Measurements from ENCODE around the gene GLCE.
A peak's percentile ranks its signal among the peaks of the same experiment; 100 is the strongest.
"Not testable (repeated sequence)": the region's sequence is repeated elsewhere in the genome, so short reads cannot be mapped to it uniquely, and the experiment has no call there.

GLCE gene

GRCh38 chr15:69290346-69291164, 130.1 kb downstream of the GLCE start:
- H3K9me3 ChIP-seq (ENCODE audit: control insufficient read depth, insufficient read depth, low read depth, low read length): no peaks in the 10 kb centered on the region
- no peak overlapping the region for H3K27ac ChIP-seq (ENCODE audit: low read depth, low read length)
- no peak overlapping the region for H3K4me3 ChIP-seq (ENCODE audit: low read depth, low read length)
- H3K4me1 ChIP-seq (ENCODE audit: control insufficient read depth, insufficient read depth, low read length): peaks cover 4% of the 10 kb centered on the region; the same call in 1 of the 2 replicates
- H3K9ac ChIP-seq (ENCODE audit: low read length): no peak overlapping the region
- H3K36me3 ChIP-seq (ENCODE audit: control insufficient read depth, insufficient read depth, low read length): no peaks in the 10 kb centered on the region
- H3K27me3 ChIP-seq (ENCODE audit: control insufficient read depth, insufficient read depth, low read length): peaks cover 12% of the 10 kb centered on the region; the same call in 1 of the 2 replicates

DNA sequence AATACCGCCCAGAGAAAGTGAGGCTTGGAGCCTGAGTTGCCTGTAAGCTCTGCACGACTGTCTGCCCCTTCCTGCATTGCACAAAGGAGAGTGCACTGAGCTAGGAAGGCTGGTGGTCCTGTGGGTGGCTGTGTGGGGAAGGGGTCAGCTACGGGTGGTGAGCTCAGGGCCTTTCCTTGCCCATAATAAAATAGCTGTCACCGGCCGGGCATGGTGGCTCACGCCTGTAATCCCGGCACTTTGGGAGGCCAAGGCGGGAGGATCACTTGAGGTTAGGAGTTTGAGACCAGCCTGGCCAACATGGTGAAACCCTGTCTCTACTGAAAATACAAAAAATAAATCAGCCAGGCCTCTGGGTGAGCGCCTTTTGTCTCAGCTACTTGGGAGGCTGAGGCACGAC, 131.2 kb downstream of the GLCE start:
- not testable (repeated sequence) for H3K4me3 ChIP-seq (ENCODE audit: low read depth, low read length); H3K27ac ChIP-seq (ENCODE audit: low read depth, low read length); H3K36me3 ChIP-seq (ENCODE audit: control insufficient read depth, insufficient read depth, low read length); H3K4me1 ChIP-seq (ENCODE audit: control insufficient read depth, insufficient read depth, low read length); H3K9me3 ChIP-seq (ENCODE audit: control insufficient read depth, insufficient read depth, low read depth, low read length); H3K9ac ChIP-seq (ENCODE audit: low read length)
- H3K27me3 ChIP-seq (ENCODE audit: control insufficient read depth, insufficient read depth, low read length): peaks cover 21% of the 10 kb centered on the region

- H3K9ac ChIP-seq (ENCODE audit: low read length): no peak overlapping the region
- H3K27ac ChIP-seq (ENCODE audit: low read depth, low read length): no peak overlapping the region
- H3K9me3 ChIP-seq (ENCODE audit: control insufficient read depth, insufficient read depth, low read depth, low read length): no peaks in the 10 kb centered on the region
- no peak overlapping the region for H3K4me3 ChIP-seq (ENCODE audit: low read depth, low read length)
- peaks cover 4% of the 10 kb centered on the region; the same call in 1 of the 2 replicates for H3K4me1 ChIP-seq (ENCODE audit: control insufficient read depth, insufficient read depth, low read length)
- no peaks in the 10 kb centered on the region for H3K36me3 ChIP-seq (ENCODE audit: control insufficient read depth, insufficient read depth, low read length)
- H3K27me3 ChIP-seq (ENCODE audit: control insufficient read depth, insufficient read depth, low read length): peaks cover 33% of the 10 kb centered on the region
These were observed 132.5 kb downstream of the GLCE start for GRCh38 chr15:69292826-69293420.

GRCh38 chr15:69293741-69294615, 133.5 kb downstream of the GLCE start:
- Histone ChIP-seq H3K4me3 (ENCODE audit: low read depth, low read length) (no peak overlapping the region), H3K36me3 (ENCODE audit: control insufficient read depth, insufficient read depth, low read length) (no peaks in the 10 kb centered on the region), H3K9ac (ENCODE audit: low read length) (no peak overlapping the region), H3K4me1 (ENCODE audit: control insufficient read depth, insufficient read depth, low read length) (peaks cover 9% of the 10 kb centered on the region; the same call in 1 of the 2 replicates), H3K27me3 (ENCODE audit: control insufficient read depth, insufficient read depth, low read length) (peaks cover 44% of the 10 kb centered on the region), H3K27ac (ENCODE audit: low read depth, low read length) (no peak overlapping the region), H3K9me3 (ENCODE audit: control insufficient read depth, insufficient read depth, low read depth, low read length) (no peaks in the 10 kb centered on the region)

GRCh38 chr15:69296606-69297005, 136.2 kb downstream of the GLCE start:
- Histone ChIP-seq H3K36me3 (ENCODE audit: control insufficient read depth, insufficient read depth, low read length) (no peaks in the 10 kb centered on the region), H3K9ac (ENCODE audit: low read length) (no peak overlapping the region), H3K27ac (ENCODE audit: low read depth, low read length) (no peak overlapping the region), H3K4me3 (ENCODE audit: low read depth, low read length) (no peak overlapping the region), H3K27me3 (ENCODE audit: control insufficient read depth, insufficient read depth, low read length) (peaks cover 66% of the 10 kb centered on the region), H3K9me3 (ENCODE audit: control insufficient read depth, insufficient read depth, low read depth, low read length) (no peaks in the 10 kb centered on the region), H3K4me1 (ENCODE audit: control insufficient read depth, insufficient read depth, low read length) (peaks cover 16% of the 10 kb centered on the region)

DNA sequence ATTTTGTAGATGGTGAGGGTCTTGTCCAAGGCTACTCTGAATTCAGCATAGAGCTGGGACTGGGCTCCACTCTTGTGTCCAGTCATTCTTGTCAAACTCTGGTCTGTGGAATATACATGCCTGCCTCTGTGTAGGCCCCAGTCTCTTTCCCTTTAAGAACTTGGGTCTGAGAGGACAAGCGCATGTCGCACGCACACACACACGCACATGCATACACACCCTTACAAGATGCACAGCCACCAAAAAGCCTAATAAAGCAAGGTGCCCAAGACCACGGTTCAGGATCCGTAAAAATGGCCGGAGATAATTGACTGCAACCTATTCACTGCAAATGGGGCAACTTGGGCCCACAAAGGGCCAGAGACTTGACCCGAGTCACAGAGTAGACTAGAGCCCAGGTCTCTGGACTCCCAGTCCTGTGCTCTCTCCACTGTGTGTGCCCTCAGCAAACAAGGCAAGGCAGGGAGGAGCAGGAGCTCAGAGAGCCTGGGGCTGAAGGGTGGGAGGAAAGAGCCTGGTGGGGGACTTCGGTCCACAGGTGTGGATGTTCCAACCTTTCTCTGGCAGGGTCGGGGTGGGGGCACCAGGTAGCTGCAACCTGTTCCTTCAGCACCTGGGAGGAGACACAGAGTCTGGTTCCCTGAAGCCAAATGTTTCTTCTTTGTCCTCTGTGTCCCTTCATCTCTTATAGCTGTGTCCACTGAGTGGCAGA, 137.4 kb downstream of the GLCE start:
- Histone ChIP-seq H3K36me3 (ENCODE audit: control insufficient read depth, insufficient read depth, low read length) (no peaks in the 10 kb centered on the region), H3K4me1 (ENCODE audit: control insufficient read depth, insufficient read depth, low read length) (peaks cover 16% of the 10 kb centered on the region), H3K9ac (ENCODE audit: low read length) (no peak overlapping the region), H3K4me3 (ENCODE audit: low read depth, low read length) (peak overlapping the region; percentile 73), H3K27me3 (ENCODE audit: control insufficient read depth, insufficient read depth, low read length) (peaks cover 63% of the 10 kb centered on the region), H3K9me3 (ENCODE audit: control insufficient read depth, insufficient read depth, low read depth, low read length) (no peaks in the 10 kb centered on the region), H3K27ac (ENCODE audit: low read depth, low read length) (no peak overlapping the region)

DNA sequence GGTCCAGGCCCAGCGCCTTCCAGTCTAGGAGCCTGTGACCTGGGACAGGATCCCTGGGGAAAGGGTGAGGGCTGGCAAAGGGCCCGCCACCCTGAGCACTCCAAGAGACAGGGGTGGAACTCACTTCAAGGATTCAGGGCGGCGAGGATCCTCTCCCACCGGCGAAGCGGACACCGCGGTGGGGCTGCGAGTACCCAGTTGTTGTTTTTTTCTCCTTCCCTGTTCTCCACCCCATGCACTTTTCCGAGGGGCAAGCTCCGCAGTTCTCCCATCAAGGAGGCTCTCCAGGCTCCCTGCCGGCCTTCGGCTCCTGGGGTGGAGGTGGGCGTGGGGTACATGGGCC, 137.9 kb downstream of the GLCE start:
- no peak overlapping the region for H3K27ac ChIP-seq (ENCODE audit: low read depth, low read length)
- peaks cover 16% of the 10 kb centered on the region for H3K4me1 ChIP-seq (ENCODE audit: control insufficient read depth, insufficient read depth, low read length)
- H3K9ac ChIP-seq (ENCODE audit: low read length): peak overlapping the region; percentile 5
- H3K27me3 ChIP-seq (ENCODE audit: control insufficient read depth, insufficient read depth, low read length): peaks cover 63% of the 10 kb centered on the region
- H3K4me3 ChIP-seq (ENCODE audit: low read depth, low read length): peak overlapping the region; percentile 73
- H3K9me3 ChIP-seq (ENCODE audit: control insufficient read depth, insufficient read depth, low read depth, low read length): no peaks in the 10 kb centered on the region
- H3K36me3 ChIP-seq (ENCODE audit: control insufficient read depth, insufficient read depth, low read length): no peaks in the 10 kb centered on the region

- H3K27ac ChIP-seq (ENCODE audit: low read depth, low read length): no peak within 1 kb of the TSS
- peak within 1 kb of the TSS; percentile 73 for H3K4me3 ChIP-seq (ENCODE audit: low read depth, low read length)
- H3K9me3 ChIP-seq (ENCODE audit: control insufficient read depth, insufficient read depth, low read depth, low read length): no peaks in the 10 kb centered on the region
- peaks cover 63% of the 10 kb centered on the region for H3K27me3 ChIP-seq (ENCODE audit: control insufficient read depth, insufficient read depth, low read length)
- H3K9ac ChIP-seq (ENCODE audit: low read length): peak within 1 kb of the TSS; percentile 5
- no peaks in the 10 kb centered on the region for H3K36me3 ChIP-seq (ENCODE audit: control insufficient read depth, insufficient read depth, low read length)
- H3K4me1 ChIP-seq (ENCODE audit: control insufficient read depth, insufficient read depth, low read length): peaks cover 16% of the 10 kb centered on the region
These were observed 138.4 kb downstream of the GLCE start, which contains the start of gene PAQR5 for GRCh38 chr15:69298697-69299441. Gene PAQR5, plus strand, starts transcription at chr15:69298912. Its CDS starts 61,169 bp downstream, at chr15:69360081.

GRCh38 chr15:69299451-69299886, 139.0 kb downstream of the GLCE start:
- peaks cover 16% of the 10 kb centered on the region for H3K4me1 ChIP-seq (ENCODE audit: control insufficient read depth, insufficient read depth, low read length)
- H3K36me3 ChIP-seq (ENCODE audit: control insufficient read depth, insufficient read depth, low read length): no peaks in the 10 kb centered on the region
- H3K27me3 ChIP-seq (ENCODE audit: control insufficient read depth, insufficient read depth, low read length): peaks cover 63% of the 10 kb centered on the region
- H3K27ac ChIP-seq (ENCODE audit: low read depth, low read length): no peak overlapping the region
- peak overlapping the region; percentile 73 for H3K4me3 ChIP-seq (ENCODE audit: low read depth, low read length)
- H3K9ac ChIP-seq (ENCODE audit: low read length): no peak overlapping the region
- no peaks in the 10 kb centered on the region for H3K9me3 ChIP-seq (ENCODE audit: control insufficient read depth, insufficient read depth, low read depth, low read length)
